Measurements from ENCODE around the gene PREX1. TPM values are rescaled to one million over a fixed set of nuclear protein-coding genes. Genes with fewer than 3 reads are reported as not detected.

Gene PREX1
- polyA plus RNA-seq, 1 of the 3 experiments (the other 2 are of a cell fraction), result 5.3 TPM

- TF ChIP-seq EP300 (IDR thresholded peaks at IDR 0.05; ENCODE audit: borderline replicate concordance in 1 of 2, low read depth in 1 of 2, low read length in 1 of 2), result no peak
- TF ChIP-seq GABPA (IDR thresholded peaks at IDR 0.05; ENCODE audit: low read depth), result no peak
- no peak for TF ChIP-seq ELF1 (IDR thresholded peaks at IDR 0.05)
- TF ChIP-seq RAD21 (IDR thresholded peaks at IDR 0.05; ENCODE audit: low read length), result no peak
These were observed 155.5 kb downstream of the PREX1 start (continued) for GRCh38 chr20:48672324-48672723.

GRCh38 chr20:48671141-48671540 lies 156.7 kb downstream of the PREX1 start:
- POLR2A ChIA-PET, result no interaction called here
- CTCF ChIA-PET, result no interaction called here
- WGBS (ENCODE audit: low lambda C conversion rate), result 78% methylated on average over 3 of the region's 3 CpGs

More at GRCh38 chr20:48671141-48671540, 156.7 kb downstream of the PREX1 start:
- Histone ChIP-seq H3K27me3 (ENCODE audit: insufficient read depth) (no peaks in the 10 kb centered on the region), H3K79me2 (ENCODE audit: insufficient read depth) (no peaks in the 10 kb centered on the region), H4K20me1 (ENCODE audit: insufficient read depth) (no peaks in the 10 kb centered on the region), H3K4me1 (ENCODE audit: control insufficient read depth in 1 of 2, insufficient read depth in 2 of 2, low read depth in 1 of 2, low read length in 1 of 2) (peaks cover 0 to 19% of the 10 kb centered on the region in 2 experiments; a peak in 1 of 4 replicates), H3K36me3 (replicated peaks in 1 of 2; ENCODE audit: control insufficient read depth in 1 of 2, insufficient read depth in 2 of 2, low read length in 1 of 2) (no peaks in the 10 kb centered on the region), H3K9me2 (no peaks in the 10 kb centered on the region), H2AFZ (ENCODE audit: low read depth) (no peak overlapping the region), H3F3A (replicated peaks; ENCODE audit: insufficient read depth) (no peaks in the 10 kb centered on the region), H3K9ac (no peak overlapping the region), H3K4me2 (no peak overlapping the region), H3K27ac (ENCODE audit: low read depth in 2 of 2, low read length in 1 of 2) (no peak overlapping the region), H3K4me3 (ENCODE audit: low read depth in 2 of 2, low read length in 1 of 2) (no peak overlapping the region), H3K9me3 (no peaks in the 10 kb centered on the region)
- no peak for DNase-seq
- no peak for TF ChIP-seq RXRA (IDR thresholded peaks at IDR 0.05; ENCODE audit: borderline replicate concordance, low read depth)
- no peak for TF ChIP-seq FOXJ3 (CRISPR knock-in tag; IDR thresholded peaks at IDR 0.05)
- no peak for TF ChIP-seq ELF1 (IDR thresholded peaks at IDR 0.05)
- no peak for TF ChIP-seq POLR2AphosphoS5 (IDR thresholded peaks at IDR 0.05; ENCODE audit: low read depth, low read length)
- no peak for TF ChIP-seq EP300 (IDR thresholded peaks at IDR 0.05; ENCODE audit: borderline replicate concordance in 1 of 2, low read depth in 1 of 2, low read length in 1 of 2)
- TF ChIP-seq IRF3 (IDR thresholded peaks at IDR 0.05; ENCODE audit: low read depth, low read length), result no peak
- TF ChIP-seq FOSL2 (IDR thresholded peaks at IDR 0.05; ENCODE audit: borderline replicate concordance, low read depth), result no peak
- TF ChIP-seq CHD2 (IDR thresholded peaks at IDR 0.05; ENCODE audit: low read length, partially characterized antibody), result no peak
- no peak for TF ChIP-seq REST (IDR thresholded peaks at IDR 0.05; ENCODE audit: low read depth, low read length)
